DMS114 treated with DMSO at 0.1 percent for 48 hours (cell line): ENCODE measurements around the gene C11orf68.
"Not testable (repeated sequence)": the region's sequence is repeated elsewhere in the genome, so short reads cannot be mapped to it uniquely, and the experiment has no call there.

Source experiments
- DNase-seq: peaks from one replicate; lab custom pipeline; 2025; ENCODE audit not compliant: unreplicated experiment; lab: John Stamatoyannopoulos, UW

Gene C11orf68

DNA sequence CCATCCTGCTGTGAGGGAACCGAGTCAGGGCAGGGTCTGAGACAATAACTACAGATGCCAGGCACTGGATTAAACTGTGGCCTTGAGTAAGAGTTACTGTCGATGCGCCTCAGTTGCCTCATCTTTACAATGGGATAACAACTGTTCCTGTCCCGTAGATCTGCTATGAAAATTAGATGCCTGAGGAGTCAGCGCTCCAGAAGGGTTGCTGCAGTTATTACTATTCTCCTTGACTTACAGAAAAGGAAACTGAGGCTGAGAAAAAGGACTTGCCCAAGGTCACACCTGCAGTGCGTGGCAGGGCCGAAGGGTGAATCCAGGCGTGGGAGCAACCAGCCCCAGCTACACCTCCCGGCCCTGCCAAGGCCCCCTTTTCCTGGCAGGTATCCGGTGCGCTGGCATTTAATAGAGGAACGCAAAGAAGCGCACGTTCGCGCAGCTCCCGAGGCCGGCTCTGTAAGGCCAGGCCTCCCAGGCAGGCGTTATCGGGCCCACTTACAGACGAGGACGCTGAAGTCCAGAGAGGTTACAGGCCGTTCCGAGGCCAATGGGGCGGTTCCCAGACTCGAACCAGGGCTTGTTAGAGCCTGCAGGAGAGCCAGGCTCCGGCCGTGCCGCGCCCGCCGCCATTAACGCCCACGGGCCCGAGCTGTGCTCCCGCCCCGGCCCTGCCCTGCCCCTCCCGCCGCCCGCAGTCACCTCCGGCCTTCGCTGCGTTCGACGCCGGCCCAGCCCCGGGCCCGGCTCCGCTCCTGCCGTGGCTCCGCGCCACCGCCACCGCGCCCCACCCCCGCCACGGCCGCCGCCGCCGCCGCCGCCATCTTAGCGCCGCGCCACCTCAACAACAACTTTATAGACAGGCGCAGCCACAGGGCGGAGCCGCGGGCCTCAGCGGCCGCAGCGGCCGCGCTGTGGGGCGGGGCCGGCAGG lies at the start of gene C11orf68:
TSS of gene C11orf68 (minus strand) at position 852 of the 930 bp plus-strand sequence. CDS start at position 821, 31 bp downstream.
- no peak for DNase-seq

- no peak for DNase-seq
Measured at GRCh38 chr11:65967329-65967934, 48.6 kb upstream of the C11orf68 start.

- DNase-seq: no peak
Measured at GRCh38 chr11:65965986-65966762, 47.3 kb upstream of the C11orf68 start.

- no peak for DNase-seq
Measured at GRCh38 chr11:65964906-65965305, 46.0 kb upstream of the C11orf68 start.

DNA sequence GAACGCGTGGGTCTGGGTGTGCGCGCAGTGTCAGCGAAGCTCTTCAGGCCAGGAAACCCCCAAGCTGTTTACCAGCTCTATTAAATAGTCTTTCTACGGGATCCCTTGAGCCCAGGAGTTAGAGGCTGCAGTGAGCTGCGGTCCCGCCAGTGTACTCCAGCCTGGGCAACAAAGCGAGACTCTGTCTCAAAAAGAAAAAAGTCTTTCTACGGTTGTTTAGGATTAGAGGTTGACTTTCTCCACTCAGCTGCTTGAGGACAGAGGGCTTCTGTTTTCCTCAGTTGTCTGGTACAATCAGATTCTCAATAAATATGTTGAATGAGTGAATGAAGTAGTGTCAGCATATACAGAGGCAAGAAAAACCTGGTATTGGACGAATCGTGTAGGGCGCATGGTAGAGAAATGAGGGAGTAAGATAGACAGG lies 43.3 kb upstream of the C11orf68 start:
- DNase-seq: no peak

DNA sequence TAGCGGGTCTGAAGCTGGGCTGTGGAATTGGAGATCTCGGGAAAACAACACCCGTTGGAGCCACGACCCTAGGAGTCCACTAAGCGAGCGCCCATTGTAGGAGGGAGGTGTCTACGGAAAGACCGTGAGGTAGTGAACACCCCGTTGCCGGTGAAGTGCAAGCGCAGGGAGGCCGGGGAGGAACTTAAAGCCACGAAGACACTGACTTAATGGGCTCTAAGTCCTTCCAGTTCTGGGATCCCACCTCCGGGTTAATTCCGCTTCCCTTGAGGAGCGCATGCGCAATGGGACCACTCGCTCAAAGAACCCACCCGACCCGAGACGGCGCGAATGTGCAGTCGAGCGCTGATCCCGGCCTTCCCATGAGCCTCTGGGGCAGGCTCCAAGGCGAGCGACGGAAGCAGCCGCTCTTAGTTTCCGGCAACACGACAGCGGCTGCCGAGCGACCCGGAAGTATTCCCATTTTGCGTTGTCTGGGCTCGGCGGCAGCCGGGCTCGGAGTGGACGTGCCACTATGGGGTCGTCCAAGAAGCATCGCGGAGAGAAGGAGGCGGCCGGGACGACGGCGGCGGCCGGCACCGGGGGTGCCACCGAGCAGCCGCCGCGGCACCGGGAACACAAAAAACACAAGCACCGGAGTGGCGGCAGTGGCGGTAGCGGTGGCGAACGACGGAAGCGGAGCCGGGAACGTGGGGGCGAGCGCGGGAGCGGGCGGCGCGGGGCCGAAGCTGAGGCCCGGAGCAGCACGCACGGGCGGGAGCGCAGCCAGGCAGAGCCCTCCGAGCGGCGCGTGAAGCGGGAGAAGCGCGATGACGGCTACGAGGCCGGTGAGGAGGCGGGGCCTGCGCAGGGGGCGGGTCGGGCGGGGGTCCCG lies 42.6 kb upstream of the C11orf68 start, which contains the start of gene SART1:
TSS of gene SART1 (plus strand) at position 468 of the 874 bp plus-strand sequence. CDS start at position 515, 47 bp downstream.
- DNase-seq: peak; percentile 96

DNA sequence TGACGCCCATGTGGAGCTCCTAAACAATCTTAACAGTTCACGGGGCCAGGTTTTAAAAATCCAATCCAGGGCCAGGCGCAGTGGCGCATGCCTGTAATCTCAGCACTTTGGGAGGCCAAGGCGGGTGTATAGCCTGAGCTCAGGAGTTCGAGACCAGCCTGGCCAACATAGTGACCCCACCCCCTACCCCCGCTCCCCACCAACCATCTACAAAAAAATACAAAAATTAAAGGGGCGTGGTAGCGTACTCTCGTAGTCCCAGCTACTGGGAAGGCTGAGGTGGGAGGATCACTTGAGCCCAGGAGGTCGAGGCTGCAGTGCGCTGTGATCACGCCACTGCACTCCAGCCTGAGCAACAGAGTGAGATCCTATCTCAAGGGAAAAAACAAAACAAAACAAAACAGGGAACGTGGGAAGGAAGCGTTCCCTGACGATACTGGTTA lies 42.0 kb upstream of the C11orf68 start:
- no peak for DNase-seq

DNA sequence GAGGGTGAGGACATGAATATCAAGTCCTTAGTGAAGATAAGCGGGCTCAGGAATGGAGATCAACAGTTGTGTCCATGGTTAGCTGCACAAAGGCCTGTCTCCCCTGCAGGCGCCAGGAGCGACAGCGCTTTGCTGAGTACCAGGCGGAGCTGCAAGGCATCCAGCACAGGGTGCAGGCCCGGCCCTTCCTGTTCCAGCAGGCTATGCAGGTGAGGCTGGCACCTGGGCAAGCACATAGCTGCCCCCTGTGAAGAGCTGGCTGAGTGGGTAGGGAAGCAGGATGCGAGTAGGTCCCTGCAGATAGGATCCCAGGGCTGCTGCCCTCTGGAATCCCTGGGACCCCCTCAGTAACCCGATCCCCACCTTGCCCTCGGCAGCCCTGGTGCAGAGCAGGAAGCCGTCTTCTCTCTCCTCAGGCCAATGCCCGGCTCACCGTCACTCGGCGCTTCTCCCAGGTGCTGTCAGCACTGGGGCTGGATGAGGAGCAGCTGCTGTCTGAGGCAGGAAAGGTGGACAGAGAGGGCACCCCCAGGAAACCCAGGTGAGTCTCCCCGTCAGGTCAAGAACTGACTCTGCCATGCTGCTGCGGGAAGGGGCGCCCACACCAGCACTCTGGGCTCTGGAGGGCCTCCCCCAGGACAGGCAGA lies 40.0 kb upstream of the C11orf68 start:
- DNase-seq: no peak

DNA sequence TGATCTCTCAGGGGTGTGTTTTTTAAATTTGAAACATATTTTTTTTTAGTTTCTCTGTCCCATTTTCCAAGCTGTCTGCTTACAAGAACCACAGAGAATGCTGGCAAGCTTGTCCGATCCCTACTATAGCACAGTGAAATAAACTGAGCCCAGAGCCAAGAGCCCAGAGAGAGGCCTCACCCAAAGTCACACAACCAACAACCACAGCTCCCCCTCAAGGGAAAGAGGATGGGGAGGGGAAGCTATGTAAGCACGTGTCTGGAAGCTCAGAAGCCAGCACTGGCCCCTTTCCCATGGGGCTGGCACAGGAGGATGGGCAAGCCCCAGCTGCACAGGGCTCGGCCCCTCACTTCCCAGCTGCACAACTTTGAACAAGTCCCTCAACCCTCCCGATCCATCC lies 39.4 kb upstream of the C11orf68 start:
- DNase-seq: no peak

DNA sequence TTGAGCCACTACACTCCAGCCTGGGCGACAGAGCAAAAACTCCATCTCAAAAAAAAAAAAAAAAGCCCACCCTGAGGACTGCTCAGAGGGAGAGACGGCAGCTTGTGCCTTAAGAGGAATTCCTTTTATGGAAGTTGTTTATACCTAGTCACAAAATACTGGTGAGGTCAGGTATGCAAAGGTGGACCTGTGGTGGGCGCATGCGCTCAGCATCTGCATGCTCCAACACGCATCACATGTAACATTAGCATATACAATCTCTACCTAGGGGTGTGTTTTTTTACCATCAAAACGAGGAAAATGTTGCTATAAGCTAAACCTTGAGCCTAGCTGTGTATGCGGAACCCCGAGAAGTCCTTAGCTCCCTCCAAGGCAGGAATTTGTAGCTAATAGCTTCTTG lies 35.9 kb upstream of the C11orf68 start:
- no peak for DNase-seq

DNA sequence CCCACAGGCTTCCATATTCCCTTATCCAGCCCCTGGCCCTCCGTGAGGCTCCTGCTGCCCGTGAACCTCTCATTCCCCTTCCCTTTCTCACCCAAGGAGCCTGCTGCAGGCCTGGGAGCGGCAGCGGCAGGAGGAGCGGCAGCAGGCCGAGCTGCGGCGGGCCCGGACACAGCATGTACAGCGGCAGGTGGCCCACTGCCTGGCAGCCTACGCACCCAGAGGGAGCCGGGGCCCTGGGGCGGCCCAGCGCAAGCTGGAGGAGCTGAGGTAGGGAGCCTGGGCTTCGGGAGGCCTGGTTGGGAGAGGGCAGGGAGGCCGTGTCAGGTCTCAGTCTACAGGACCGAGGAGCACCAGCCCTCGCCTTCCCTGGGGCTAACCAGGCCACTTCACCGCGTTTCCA lies 34.6 kb upstream of the C11orf68 start:
- no peak for DNase-seq

GRCh38 chr11:65952052-65952521 lies 33.2 kb upstream of the C11orf68 start:
- no peak for DNase-seq

DNA sequence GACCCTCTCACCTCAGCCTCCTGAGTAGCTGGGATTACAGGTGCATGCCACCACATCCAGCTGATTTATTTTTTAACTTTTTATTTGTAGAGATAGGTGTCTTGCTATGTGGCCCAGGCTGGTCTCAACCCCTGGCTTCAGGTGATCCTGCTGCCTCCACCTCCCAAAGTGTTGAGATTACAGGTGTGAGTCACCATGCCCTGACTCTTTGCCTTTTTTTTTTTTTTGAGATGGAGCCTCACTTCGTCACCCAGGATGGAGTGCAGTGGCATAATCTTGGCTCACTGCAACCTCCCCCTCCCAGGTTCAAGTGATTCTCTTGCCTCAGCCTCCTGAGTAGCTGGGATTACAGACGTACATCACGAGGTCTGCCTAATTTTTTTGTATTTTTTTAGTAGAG lies 32.8 kb upstream of the C11orf68 start:
- not testable (repeated sequence) for DNase-seq

GRCh38 chr11:65950711-65951110 lies 31.8 kb upstream of the C11orf68 start:
- not testable (repeated sequence) for DNase-seq

- no peak for DNase-seq
Measured at GRCh38 chr11:65947603-65948125, 28.8 kb upstream of the C11orf68 start.

DNA sequence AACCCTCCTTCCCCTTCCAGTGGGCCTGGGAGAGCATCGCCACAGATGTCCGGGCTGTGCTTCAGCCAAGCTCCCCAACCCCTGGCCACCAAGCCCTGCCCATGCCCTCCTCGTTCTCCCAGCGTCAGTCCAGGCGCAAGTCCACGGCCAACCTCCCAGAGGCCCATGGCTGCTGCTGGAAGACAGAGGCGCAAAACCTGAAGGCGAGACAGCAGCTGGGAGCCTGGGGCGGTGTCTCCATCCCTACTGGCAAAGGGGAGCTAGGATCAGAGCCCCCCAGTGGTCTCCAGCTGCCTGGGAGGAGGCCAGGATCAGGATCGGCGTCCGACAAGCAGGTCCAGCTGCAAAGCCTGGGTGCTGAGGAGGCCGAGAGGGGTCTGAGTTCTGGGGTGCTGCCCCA lies 28.3 kb upstream of the C11orf68 start:
- DNase-seq: no peak

- DNase-seq: no peak
Measured at GRCh38 chr11:65946655-65947054, 27.8 kb upstream of the C11orf68 start.

DNA sequence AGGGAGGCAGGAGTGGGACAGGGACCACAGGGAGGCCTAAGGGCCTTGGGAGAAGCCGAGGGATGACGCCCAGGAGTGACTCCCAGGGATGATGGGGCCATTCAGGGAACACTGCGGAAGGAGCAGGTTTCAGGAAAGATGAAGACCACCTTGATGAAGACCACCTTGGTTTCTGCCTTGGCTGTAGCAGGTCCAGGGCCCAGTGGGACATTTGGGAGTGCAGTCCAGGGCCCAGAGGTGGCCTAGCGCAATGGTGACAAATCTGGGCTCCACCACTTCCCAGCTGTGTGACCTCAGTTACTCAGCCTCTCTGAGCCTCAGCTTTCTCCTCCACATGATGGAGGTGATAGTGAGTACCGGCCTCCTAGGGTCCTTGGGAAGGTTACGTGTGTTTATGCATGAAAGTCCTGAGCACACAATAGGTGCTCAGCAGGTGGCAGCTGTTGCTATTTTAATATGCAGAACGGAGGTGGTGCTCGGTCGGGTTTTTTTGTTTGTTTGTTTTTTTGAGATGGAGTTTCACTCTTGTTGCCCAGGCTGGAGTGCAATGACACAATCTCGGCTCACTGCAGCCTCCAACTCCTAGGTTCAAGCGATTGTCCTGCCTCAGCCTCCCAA lies 27.2 kb upstream of the C11orf68 start:
- no peak for DNase-seq

GRCh38 chr11:65945430-65945911 lies 26.6 kb upstream of the C11orf68 start, which contains the start of gene TSGA10IP:
TSS of gene TSGA10IP (plus strand) at chr11:65945480. CDS start at chr11:65945676, 196 bp downstream.
- no peak for DNase-seq
